Activated effector memory CD4-positive, alpha-beta T cell treated with anti-CD3 and anti-CD28 coated beads, Interleukin-2, amount 50 U/mL, for 16 hours (primary cell): ENCODE measurements around the gene MYH11.
"Not testable (repeated sequence)": the region's sequence is repeated elsewhere in the genome, so short reads cannot be mapped to it uniquely, and the experiment has no call there.

ENCODE experiments used
- DNase-seq: peaks from one replicate; pipeline ENCODE4 v3.0.0-alpha.2; 2020

MYH11 gene

DNA sequence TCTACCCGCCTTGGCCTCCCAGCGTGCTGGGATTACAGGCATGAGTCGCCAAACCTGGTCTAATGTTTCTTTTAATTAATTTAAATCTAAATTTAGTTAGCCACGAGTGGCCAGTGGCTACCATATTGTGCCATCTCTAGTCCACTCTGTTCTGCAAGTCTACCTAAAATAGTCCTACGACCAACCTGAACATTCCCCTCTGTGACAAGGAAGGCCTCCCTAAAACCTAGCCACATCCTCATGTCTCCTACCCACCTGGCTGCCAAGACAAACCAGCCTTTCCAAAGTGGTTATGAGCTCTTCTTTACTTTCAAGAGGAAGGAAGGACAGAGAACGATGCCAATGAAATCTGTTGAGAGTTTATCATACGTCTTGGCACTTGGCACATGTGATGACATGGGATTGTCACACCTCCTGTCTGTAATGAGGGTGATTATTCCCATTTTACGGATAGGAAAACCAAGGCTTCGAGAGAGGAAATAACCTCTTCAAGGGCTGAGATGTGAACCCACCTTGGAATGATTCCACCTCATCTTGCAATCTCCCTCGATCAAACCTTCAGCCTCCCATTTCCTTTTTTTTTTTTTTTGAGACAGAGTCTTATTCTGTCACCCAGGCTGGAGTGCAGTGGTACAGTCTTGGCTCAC, 19.7 kb downstream of the MYH11 start:
- DNase-seq: no peak

DNA sequence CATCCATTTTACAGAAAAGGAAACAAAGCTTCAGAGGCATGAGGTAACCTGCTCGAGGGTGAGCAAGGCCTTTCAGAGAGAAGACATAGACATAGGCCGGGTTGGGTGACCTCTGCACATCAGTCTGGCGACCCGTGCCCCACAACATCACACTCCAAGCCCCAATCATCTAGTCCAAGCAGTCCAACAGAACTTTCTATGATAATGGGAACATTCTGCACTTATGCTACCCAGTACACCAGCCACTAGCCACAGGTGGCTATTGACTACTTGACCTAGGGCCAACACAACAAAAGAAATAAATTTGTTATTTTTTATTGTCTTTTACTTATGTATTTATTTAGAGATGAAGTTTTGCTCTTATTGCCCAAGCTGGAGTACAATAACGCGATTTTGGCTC, 20.8 kb downstream of the MYH11 start:
- DNase-seq: no peak

DNA sequence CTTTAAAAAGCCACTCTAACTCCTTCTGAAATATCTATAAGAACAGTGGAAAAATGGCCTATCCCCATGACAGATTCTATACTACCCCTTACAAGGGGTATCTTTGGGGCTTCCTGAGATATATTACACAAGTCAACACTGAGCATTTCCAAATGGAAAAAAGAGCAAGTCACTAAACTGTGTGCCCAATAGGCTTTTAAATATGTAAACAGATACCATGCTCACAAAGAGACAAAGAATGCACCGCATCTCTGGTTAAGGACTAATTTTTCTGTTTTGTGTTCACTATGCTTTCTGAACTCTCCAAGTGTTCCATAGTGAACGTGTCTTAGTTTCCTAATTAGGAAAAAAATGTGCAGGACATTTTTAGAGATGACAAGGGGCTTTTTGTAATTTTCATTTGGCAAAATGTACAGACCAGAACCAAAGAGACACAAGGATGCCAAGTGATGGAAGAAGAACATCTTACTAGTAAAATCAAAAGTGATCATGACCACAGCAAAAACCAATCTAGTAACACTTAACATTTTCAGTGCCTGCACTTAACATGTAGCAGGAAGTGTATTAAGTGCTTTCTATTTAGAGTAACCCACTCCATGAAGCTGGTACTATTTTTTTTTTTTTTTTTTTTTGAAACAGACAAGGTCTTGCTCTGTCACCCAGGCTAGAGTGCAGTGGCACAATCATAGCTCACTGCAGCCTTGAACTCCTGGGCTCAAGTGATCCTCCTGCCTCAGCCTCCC, 21.5 kb downstream of the MYH11 start:
- DNase-seq: no peak

DNA sequence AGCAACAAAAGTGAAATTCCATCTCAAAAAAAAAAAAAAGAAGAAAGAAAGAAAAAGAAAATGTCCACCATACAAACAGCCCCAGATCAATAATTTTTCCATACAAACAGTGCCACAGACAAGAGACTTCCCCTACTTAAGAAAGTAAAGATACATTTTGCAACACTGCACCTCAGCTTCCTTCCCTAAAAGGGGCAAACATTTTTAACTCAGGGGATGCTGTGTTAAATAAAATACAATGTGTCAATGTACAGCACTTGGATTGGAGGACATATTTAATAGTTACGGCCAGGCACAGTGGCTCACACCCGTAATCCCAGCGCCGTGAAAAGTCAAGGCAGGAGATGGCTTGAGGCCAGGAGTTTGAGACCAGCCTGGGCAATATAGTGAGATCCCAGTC, 22.3 kb downstream of the MYH11 start:
- DNase-seq: no peak

DNA sequence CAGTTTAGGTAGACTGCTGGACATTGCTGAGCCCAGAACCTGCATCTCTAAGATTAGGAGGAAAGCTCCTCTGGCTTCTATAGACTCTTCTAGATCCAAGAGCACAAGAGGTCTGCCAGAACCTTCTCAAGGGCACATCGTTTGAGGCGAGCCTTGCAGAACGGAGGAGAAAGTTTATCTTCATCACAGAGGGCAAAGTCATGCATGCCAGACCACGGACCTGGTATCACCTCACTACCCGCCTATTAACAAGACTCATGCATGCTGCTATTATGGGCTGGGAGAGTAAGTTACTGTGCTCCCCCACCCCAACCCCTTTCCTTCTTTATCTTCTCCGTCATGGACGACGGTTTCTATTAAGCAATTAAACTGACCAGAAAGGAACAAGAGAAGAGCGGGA, 23.3 kb downstream of the MYH11 start:
- no peak for DNase-seq

DNA sequence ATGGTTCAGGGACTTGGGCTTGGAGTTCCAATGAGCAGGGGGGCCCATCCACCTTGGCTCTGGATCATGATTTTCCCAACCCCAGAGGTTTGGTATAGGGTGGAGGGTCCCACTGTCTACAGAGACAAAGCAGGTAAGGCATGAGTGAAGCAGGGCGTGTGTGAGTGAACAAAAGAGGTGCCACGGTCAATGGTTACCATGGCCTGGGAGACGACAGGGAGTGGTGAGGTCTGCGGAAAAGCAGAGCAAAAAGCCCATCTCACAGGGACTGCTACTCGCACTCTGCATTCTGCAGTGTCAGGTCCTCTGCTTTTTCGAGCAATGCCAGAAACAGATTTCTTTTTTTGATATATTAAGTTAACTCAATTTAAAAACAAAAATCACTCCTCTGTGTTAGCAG, 24.6 kb downstream of the MYH11 start:
- DNase-seq: no peak

DNA sequence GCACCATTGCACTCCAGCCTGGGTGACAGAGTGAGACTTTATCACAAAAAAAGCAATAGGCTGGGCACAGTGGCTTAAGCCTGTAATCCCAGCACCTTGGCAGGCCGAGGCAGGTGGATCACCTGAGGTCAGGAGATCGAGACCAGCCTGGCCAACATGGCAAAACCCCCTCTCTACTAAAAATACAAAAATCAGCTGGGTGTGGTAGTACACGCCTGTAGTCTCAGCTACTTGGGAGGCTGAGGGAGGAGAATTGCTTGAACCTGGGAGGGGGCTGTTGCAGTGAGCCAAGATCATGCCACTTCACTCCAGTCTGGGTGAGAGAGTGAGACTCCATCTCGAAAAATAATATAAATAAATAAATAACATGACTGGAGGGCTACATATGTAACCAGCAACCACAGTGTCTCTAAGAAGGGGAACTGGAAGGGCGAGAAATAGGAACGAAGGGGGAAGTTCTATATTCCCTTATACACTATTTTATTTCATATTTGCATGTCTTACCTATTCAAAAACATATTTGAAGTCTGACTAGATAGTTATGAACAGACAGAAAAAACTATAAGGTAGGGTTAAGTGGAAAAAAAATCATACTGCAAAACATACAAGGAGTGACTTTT, 25.9 kb downstream of the MYH11 start:
- no peak for DNase-seq

DNA sequence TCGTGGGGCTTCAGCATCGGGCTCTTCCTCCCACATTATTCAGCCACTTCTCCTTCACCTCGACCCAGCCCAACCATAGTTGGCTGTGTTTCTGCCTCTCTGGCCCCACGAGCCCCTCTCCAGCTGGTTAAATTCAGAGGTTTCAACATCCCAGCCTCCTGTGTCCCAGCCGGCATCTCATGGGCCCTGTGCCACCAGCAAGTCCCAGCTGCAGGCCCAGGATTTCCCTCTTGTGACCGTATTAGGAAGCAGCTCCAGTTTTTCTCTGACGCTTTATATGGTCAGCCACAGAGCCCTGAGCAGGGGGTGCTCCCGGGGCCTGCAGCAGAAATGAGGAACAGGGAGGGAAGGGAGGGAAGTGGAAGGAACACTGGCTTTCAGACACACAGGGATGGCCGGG, 27.4 kb downstream of the MYH11 start:
- DNase-seq: no peak

DNA sequence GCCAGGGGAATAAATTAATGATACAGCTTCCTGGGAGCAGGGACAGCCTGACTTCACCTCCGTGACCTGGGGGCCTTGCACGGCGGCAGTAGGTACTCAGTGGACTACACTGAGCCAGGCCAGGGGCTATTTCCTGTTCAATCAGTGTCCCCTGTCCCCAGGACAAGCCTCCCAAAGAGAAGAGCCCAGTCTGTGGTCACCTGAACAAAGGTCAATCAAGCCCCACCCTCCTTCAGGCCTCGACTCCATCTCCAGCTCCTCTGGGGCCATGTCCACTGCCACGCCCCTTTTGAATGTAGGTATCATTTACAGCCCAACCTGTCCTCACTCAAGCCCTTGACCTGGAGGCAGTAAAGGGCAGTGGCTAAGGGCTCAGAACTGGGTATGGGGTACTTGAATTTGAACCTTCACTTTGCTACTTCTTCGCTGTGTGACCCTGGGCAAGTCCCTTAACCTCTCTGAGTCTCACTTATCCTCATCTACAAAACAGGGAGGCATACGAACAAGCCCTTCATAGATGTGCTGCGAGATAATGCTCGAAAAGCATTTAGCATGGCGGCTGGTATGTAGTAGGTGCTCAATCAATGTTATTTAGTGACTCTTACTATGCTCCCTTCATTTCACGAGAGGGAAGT, 29.0 kb downstream of the MYH11 start:
- DNase-seq: no peak

DNA sequence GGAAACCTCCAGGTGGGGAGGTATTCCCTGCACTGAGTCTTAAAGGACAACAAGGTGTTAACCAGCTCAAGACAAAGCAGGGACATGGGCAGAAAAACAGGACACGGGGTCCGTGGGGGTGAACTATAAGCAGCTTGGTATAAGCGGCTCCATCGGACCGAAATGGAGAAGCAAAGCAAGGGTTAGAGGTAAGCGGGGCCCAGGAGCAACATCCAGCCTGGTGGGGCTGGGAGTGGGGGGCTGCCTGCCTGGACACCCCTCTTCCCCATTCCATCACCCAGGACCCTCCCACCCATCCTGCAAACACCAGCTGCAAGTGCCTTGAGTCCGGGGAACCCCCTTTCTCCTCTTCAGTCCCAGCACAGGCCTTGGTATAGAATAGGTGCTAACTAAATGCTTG, 29.5 kb downstream of the MYH11 start:
- peak; percentile 33 for DNase-seq

DNA sequence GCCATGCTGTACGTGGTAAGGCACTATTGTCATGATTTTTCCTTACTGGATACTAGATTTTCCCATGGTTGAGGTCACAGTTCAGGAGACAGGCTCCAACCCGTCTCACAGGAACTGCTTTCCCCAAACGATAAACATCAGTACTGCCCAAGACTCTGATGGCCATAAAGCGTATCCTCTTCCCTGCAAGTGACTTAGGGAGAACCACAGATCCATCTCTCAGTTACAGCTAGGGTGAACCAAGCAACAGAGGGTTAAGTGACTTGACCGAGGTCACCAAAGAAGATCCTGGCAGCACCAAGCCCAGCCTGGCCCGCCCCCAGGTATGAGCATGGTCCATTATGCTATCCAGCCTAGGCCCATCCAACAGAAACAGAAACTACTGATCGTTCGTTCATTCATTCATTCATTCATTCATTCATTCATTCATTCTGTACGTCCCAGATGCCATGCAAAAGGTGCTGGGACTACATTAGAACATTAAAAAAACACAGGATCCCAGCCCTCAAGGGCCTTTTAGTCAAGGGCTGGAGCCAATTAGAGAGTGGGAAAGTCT, 31.0 kb downstream of the MYH11 start:
- DNase-seq: no peak

DNA sequence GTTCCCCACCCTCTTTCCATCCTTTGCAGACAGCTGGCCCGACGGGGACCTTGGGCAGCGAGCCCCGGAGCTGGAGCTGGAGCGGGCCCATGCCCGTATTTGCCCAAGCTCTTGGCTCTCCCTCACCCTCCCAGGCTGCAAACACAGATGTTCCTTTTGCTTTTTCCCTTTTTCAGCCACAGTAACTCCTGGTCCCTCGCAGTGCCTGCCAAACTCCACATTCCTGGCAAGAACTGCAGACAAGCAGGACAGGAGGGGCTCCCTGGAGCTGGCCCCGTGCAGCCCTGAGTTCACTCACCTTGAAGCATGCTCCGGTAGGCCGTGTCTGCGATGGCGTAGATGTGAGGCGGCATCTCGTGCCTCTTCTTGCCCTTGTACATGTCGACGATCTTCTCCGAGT, 33.9 kb downstream of the MYH11 start:
- no peak for DNase-seq

DNA sequence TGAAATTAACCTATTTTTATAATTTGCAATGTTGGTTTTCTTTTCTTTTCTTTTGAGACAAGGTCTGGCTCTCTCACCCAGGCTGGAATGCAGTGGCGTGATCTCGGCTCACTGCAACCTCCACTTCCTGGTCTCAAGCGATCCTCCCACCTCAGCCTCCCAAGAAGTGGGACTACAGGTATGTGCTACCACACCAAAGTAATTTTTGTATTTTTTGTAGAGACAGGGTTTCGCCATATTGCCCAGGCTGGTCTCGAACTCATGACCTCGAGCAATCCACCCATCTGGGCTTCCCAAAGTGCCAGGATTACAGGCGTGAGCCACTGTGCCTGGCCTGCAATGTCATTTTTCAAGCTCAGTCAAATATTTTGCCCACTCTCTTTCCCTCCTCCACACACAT, 36.0 kb downstream of the MYH11 start:
- DNase-seq: no peak

DNA sequence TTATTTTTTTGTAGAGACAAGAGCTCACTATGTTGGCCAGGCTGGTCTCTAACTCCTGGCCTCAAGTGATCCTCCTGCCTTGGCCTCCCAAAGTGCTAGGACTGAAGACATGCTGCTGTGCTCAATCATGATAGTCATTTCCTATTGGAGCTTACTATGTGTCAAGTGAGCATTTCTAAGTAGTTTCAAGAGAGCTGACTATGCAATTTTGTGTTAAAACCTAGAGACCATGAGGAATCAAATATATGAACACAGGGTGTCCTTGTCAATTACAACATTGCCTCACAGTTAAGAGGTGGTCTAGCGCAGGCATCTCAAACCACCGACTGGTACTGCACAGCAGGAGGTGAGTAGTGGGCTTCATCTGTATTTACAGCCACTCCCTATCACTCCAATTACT, 37.8 kb downstream of the MYH11 start:
- no peak for DNase-seq

DNA sequence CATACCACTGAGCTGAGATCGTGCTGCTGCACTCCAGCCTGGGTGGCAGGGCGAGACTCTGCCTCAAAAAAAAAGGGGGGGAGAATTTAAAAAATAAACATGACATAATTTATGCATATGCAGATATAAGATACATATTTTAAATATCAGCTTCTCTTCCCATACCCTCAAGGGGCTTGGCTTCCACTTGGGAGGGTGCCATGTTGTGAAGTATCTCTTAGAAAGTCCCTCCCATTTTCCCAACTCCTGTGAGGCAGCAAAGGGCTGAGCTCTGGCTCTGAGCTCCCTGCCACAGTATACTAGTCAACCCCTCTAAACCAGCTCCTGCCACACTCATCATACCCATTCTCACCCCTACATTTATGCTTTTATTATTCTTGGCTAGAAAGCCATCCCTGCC, 39.4 kb downstream of the MYH11 start:
- no peak for DNase-seq

DNA sequence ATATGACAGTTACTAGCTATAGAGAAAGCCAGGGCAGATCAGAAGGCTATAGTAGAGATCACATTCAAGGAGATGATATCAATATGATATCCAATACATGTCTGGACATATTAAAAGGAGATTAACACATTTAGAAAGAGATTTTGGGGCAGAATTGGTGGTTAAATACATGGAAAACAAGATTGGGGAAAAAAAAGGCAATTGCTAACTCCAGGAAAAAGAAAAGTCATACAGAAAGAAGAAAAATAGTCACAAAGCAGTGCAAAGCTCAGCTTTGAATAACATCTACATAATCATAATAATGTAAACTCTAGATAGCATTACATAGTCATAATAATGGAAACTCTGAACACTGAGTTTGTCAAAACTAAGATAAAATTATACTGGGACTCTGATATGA, 40.6 kb downstream of the MYH11 start:
- no peak for DNase-seq

DNA sequence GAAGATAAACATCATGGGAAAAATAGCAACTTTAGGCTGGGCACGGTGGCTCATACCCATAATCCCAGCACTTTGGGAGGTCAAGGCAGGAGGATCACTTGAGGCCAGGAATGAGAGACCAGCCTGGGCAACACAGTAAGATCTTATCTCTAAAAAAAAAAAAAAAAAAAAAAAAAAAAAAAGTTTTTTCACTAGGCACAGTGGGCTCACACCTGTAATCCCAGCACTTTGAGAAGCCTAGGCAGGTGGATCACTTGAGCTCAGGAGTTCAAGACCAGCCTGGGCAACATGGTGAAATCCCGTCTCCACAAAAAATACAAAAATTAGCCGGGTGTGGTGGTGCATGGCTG, 44.5 kb downstream of the MYH11 start:
- DNase-seq: not testable (repeated sequence)

DNA sequence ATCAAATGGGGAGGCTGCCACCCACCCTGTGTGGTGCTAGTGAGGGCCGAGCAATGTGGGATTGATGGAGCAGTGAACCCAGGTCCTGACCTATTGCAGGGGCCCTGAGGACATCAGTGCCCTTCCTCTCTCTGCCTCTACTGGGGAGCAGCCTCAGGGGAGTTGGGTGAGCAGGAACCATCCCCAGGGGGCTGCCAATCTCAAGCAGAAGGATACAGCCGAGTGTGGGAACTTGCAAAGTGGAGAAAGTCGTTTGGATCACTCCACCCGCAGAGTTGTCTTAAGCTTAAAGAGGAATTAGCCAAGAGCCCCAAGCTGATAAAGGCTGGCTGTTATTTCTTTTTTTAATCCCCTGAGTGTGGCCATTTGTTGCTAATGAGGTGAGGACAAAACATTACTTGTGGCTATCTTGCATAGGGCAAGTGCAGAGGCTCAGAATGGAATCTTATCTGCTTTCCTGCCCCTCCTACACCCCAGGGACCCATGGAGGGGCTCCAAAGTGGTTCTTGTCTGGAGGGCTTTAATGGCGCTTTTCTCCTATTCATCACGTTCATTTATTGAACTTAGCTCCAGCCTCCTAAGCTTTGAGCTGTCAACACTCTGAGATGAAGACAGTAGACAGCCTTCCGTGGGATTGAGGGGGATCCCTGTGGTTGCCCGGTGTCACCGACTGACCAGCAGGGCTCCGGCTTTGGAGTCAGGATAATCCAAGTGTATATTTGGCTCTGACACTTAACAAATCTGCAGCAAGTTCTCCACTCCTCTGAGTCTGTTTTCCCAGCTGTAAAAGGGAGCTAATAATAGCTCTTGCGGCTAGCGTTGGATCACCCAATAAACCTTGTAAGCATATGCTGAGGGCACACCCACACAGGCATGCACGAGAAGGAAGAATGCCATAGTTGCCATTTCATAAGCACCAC, 45.1 kb downstream of the MYH11 start:
- no peak for DNase-seq

DNA sequence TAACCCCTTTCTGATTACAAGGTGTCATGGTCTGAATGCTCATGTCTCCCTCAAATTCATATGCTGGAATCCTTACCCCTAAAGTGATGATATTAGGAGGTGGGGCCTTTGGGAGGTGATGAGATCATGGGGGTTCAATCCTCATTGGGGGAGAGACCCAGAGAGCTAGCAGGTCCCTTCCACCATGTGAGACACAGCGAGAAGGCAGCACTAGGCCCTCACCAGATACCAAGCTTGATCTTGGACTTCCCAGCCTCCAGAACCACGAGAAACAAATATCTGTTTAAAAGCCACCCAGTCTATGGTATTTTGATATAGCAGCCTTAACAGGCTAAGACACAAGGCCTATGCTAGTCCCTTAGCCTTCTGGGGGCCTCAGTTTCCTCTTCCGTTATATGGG, 45.9 kb downstream of the MYH11 start:
- no peak for DNase-seq

DNA sequence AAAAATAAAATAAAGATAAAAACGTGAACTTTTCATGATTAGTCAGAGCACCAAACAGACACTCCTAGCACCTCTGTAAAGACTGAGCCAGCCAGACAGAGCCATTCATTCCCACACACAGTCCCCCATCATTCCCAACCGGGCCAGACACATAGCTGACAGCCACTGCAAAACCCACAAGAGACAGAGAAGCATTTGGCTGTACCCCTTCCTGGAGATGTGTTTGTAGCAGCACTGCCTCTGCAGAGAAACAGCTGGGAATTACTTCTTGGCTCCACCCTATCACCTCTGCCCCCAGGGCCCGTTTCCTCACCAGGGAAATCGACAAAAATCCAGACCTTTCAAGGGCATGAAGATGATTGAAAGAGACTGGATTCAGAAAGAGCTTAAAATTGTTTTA, 46.4 kb downstream of the MYH11 start:
- DNase-seq: no peak

DNA sequence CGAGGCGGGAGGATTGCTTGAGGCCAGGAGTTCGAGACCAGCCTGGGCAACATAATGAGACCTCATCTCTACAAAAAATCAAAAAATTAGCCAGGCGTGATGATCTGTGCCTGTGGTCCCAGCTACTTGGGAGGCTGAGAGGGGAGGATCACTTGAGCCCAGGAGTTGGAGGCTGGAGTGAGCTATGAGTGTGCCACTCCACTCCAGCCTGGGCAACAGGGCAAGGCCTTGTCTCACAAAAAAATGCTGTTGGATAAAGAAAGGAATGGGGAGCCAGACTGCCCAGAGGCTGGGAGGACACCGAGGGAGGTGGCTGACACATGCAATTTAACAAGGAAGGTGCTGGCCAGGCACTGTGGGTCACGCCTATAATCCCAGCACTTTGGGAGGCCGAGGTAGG, 47.5 kb downstream of the MYH11 start:
- DNase-seq: not testable (repeated sequence)

DNA sequence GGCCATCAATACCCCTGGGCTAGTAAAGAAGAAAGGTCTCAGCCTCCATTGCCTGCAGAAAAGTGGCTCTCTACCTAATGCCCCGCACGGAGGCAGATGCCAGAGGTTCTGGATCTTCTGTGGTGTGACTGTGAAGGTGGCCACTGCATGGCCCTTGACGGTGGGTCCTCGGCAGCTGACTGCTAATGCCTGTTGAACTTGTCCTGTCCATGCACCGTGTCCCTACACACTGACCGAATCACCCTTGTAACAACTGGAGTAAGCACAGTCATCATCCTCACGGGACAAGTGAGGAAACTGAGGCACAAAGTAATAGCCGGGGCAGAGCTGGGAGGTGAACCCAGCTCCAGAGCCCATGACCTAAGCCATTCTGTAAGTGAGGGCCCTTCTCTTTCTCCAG, 48.8 kb downstream of the MYH11 start:
- DNase-seq: peak; percentile 37

DNA sequence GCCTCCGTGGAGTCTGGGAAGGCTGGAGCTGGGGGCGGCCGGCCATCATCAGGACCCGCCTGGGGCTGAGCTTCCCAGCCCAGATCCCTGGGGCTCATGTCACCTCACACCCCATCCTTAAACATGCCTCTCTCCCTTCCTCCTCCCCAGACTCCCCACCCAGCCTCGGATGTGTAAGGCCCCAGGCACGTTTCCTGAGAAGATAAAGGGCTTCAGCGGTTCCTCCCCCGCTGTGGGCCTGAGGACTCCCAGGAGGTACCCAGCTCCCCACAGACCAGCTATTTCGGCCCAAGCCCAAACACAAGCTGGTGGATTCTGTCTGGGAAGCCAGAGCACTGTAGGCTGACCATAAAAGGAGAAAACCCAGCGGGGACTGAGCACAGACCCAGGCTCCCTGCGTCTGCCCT, 49.2 kb downstream of the MYH11 start:
- peak; percentile 33 for DNase-seq
